ENCODE data around the gene APEX1.
"Not testable (repeated sequence)": the region's sequence is repeated elsewhere in the genome, so short reads cannot be mapped to it uniquely, and the experiment has no call there.

APEX1 gene

GRCh38 chr14:20472536-20473169 is 17.6 kb downstream of the APEX1 start:
- DNase-seq (ENCODE audit: low read depth) = no peak

- DNase-seq (ENCODE audit: low read depth) = no peak
These were observed 21.8 kb downstream of the APEX1 start for GRCh38 chr14:20476776-20477175.

- DNase-seq (ENCODE audit: low read depth) = no peak
These were observed 22.3 kb downstream of the APEX1 start for GRCh38 chr14:20477211-20477876.

- DNase-seq (ENCODE audit: low read depth) = no peak
These were observed 23.9 kb downstream of the APEX1 start for GRCh38 chr14:20478894-20479293.

- DNase-seq (ENCODE audit: low read depth) = no peak
These were observed 27.4 kb downstream of the APEX1 start for GRCh38 chr14:20482382-20482781.

- no peak for DNase-seq (ENCODE audit: low read depth)
These were observed 30.9 kb downstream of the APEX1 start for GRCh38 chr14:20485900-20486299.

- DNase-seq (ENCODE audit: low read depth) = no peak
These were observed 31.8 kb downstream of the APEX1 start for GRCh38 chr14:20486684-20487395.

- no peak for DNase-seq (ENCODE audit: low read depth)
These were observed 32.3 kb downstream of the APEX1 start for GRCh38 chr14:20487396-20487725.

- no peak for DNase-seq (ENCODE audit: low read depth)
These were observed 34.3 kb downstream of the APEX1 start for GRCh38 chr14:20489093-20489994.

- no peak for DNase-seq (ENCODE audit: low read depth)
These were observed 35.5 kb downstream of the APEX1 start for GRCh38 chr14:20490563-20490962.

GRCh38 chr14:20492486-20492885 is 37.5 kb downstream of the APEX1 start:
- no peak for DNase-seq (ENCODE audit: low read depth)

GRCh38 chr14:20493634-20494033 is 38.6 kb downstream of the APEX1 start:
- no peak for DNase-seq (ENCODE audit: low read depth)

- peak; percentile 58 for DNase-seq (ENCODE audit: low read depth)
These were observed 40.1 kb downstream of the APEX1 start for GRCh38 chr14:20494935-20495766.

GRCh38 chr14:20498622-20499021 is 43.6 kb downstream of the APEX1 start:
- DNase-seq (ENCODE audit: low read depth) = no peak

GRCh38 chr14:20499108-20499507 is 44.1 kb downstream of the APEX1 start:
- DNase-seq (ENCODE audit: low read depth) = no peak

GRCh38 chr14:20499881-20500280 is 44.9 kb downstream of the APEX1 start:
- no peak for DNase-seq (ENCODE audit: low read depth)

- DNase-seq (ENCODE audit: low read depth) = peak; percentile 52
These were observed 46.3 kb downstream of the APEX1 start for GRCh38 chr14:20501346-20501745.

GRCh38 chr14:20503898-20504297 is 48.9 kb downstream of the APEX1 start:
- DNase-seq (ENCODE audit: low read depth) = no peak

- DNase-seq (ENCODE audit: low read depth) = not testable (repeated sequence)
These were observed 51.2 kb downstream of the APEX1 start for GRCh38 chr14:20506276-20506675.

GRCh38 chr14:20506752-20507151 is 51.7 kb downstream of the APEX1 start:
- not testable (repeated sequence) for DNase-seq (ENCODE audit: low read depth)

All from HS-5 (cell line).